GM18502 (cell line): ENCODE measurements around the gene DNAJA1.
A peak's percentile ranks its signal among the peaks of the same experiment; 100 is the strongest.

ENCODE experiments used
- ATAC-seq: cut with Tn5 transposase; IDR thresholded peaks from one replicate; pipeline ENCODE4 v1.9.1; 2021; ENCODE audit warnings: mild to moderate bottlenecking; ENCODE audit not compliant: unreplicated experiment, poor library complexity

Gene DNAJA1

GRCh38 chr9:33025572-33026342 lies 684 bp downstream of the DNAJA1 start:
- peak; percentile 47 for ATAC-seq

DNA sequence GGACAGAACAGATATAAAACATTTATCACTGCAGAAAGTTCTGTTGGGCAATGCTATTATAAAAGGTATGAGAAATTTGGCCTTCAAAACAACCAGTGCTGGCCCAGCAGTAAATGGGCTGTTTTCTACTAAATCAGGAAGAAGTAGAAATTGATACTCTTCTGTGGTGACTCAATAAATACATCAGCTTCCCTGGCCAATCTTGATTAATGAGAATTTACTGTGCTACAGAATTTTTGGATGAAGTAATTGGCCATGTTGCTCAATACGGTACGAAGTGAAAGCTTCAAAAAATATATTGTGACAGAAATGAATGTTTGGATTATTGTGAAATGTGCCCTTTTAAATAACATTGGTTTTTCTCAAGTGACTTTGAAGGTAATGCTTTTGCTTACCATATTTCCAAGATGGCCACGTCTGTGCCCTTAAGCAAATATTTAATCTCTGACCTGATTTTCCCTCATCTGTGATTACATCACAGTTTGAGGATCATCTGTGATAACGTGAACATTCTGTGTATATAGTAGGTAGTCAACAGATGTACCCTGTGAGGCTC lies 4.2 kb downstream of the DNAJA1 start:
- no peak for ATAC-seq

GRCh38 chr9:33030285-33030684 lies 5.2 kb downstream of the DNAJA1 start:
- no peak for ATAC-seq

DNA sequence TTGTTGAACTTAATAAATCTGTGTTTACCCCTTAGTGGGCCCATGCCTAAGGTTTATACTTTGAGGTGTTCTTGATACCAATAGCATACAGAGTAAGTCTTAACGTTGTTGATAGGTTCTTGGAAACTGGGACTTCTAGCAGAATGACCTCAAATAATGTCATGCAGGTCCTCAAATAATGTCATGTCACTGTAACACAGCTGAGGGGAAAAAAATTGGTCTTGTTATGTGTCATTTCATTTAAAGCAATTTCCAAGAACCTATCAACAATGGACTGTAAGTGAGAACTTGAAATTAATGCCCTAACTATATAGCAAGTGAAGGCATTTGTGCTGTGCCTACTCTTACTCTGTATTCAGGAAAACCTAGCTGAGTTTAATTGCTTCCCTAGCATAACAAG lies 7.2 kb downstream of the DNAJA1 start:
- ATAC-seq = no peak

DNA sequence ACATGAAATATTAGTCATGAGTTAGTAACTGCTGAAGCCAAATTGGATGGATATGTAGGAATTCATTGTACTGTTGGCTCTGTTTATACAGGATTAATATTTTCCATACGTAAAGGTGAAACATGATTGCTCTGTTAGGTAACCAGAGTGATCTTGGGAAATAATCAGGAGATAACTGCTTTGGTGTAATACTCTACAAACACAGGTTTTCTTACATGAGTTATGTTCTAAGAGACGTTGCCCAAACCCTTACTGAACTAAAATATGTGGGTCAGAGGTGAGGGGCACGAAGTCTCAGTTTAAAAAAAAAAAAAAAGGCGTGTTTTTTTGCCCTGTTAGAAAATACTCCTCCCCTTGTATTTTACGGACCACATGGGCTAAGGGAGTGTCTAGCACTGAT lies 7.8 kb downstream of the DNAJA1 start:
- ATAC-seq = no peak

DNA sequence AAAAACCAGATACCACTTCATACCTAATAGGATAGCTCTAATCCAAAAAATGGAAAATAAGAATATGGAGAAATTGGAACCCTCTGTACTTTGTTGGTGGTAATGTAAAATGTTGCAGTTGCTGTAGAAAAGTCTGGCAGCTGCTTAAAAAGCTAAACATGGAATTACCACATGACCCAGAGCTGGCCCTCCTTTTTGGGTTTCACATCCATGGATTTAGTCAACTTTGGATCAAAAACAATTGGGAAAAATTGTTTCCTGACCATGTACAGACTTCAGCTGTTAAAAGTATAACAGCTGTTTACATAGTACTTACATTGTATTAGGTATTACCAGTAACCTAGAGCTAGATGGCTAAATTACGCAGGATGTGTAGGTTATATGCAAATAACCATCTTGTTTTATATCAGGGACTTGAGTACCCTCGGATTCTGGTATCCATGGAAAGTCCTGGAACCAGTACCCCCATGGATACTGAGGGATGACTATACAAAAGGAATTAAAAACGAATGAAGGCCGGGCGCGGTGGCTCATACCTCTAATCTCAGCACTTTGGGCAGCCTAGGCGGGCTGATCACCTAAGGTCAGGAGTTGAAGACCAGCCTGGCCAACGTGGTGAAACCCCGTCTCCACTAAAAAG lies 15.8 kb downstream of the DNAJA1 start:
- no peak for ATAC-seq

- ATAC-seq = no peak
These were observed 16.5 kb downstream of the DNAJA1 start for GRCh38 chr9:33041432-33042188.

- no peak for ATAC-seq
These were observed 17.4 kb downstream of the DNAJA1 start for GRCh38 chr9:33042473-33042872.

- ATAC-seq = no peak
These were observed 18.6 kb downstream of the DNAJA1 start for GRCh38 chr9:33043671-33044070.

- ATAC-seq = peak; percentile 89
These were observed 19.1 kb downstream of the DNAJA1 start for GRCh38 chr9:33044162-33044673.

GRCh38 chr9:33044677-33045282 lies 19.7 kb downstream of the DNAJA1 start:
- no peak for ATAC-seq

- ATAC-seq = no peak
These were observed 21.0 kb downstream of the DNAJA1 start for GRCh38 chr9:33046061-33046460.

DNA sequence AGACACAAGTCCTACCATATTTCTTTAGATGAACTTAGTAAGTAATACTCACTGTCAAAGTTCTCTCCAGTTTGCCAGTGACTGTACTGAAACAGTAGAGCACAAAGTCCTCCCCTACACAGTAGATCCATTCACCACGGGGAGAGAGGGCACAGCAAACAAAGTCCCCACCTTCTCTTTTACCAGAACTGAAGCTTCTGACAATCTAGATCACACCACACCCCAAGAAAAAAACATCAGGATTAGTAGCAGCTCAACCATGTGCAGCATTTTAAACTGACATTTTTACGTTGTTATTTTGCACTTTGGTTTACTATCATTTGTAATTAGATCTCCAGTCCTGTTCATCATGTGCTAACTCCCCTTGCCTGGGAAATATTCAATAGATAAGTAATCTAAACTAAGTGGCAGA lies 23.0 kb downstream of the DNAJA1 start:
- ATAC-seq = no peak

DNA sequence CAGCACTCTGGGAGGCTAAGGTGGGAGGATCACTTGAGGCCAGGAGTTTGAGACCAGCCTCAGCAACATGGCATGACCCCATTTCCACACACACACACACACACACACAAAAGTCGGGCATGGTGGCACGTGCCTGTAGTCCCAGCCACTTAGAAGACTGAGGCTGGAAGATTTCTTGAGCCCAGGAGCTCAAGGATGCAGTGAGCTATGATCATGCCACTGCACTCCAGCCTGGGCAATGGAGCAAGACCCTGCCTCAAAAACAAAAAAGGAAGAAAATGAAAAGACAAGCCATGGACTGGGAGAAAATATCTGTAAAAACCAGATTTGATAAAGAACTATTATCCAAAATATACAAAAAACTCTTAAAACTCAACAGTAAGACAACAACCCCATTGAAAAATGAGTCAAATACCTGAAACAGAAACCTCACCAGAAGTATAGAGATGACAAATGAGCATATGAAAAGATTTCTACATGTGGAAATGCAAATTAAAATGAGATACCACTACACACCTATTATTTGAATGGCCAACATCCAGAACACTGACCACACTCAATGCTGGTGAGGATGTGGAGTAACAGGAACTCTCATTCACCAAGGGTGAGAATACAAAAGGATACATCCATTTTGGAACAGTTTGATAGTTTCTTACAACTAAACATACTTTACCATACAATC lies 24.7 kb downstream of the DNAJA1 start:
- ATAC-seq = peak; percentile 86

- ATAC-seq = no peak
These were observed 26.1 kb downstream of the DNAJA1 start for GRCh38 chr9:33051144-33051543.

DNA sequence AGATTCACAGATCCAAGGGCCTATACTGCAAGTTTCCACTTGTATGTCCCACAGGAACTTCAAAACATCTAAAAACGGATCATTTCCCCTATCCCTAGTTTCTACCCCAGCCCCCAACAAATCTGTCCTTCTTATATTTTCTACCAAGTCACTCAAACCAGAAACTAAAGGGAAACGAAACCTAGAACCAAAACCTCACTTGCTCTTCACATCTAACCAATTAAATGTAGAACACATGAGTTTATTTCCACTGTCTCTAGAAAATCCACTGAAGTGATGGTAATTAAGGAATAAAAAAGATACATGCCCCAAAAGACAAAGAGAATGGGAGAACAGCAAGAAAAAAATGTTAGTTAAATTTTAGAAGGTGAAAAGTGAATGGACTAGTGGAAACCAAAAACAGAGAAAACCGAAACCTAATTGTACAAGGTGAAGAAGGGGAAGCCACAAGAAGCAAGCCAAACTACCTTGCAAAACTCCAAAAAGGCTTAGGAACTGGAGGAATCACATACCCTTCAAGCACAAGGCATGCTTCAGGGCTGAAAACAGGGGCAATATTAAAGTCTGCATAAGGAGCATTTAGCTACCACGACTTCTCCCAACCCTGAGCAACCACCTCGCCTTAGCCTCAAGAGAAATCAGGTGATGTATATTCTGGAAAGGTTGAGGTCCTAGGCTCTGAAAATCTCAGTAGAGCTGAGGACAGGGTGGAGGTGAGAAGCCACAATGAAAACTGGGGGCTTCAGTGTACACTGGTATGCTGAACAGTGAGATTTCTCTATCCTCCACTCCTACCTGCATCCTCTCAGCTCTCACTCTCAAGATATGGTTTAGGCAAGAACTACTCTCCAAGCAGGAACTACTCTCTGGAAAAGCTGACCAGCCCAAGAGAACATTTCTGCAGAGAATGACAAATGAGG lies 40.3 kb downstream of the DNAJA1 start:
- ATAC-seq = peak; percentile 87

DNA sequence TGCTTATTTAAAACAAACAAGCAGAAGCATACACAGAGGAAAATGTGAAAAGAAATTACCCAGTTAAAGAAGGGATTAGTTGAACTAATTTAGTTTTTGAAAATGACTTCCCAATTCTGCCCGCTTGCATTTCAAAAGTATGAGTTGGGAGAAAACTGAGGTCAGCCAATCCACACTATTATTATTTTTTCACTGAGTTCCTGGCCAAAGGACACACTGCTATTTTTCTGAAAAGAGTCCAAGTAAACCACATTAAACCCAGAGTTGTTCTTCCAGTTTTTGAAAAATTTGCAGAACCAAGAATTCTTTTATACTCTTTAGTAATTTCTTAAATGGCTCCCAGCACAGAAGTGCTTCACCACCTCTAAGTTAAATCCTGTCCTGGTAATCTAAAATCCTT lies 43.9 kb downstream of the DNAJA1 start:
- no peak for ATAC-seq

DNA sequence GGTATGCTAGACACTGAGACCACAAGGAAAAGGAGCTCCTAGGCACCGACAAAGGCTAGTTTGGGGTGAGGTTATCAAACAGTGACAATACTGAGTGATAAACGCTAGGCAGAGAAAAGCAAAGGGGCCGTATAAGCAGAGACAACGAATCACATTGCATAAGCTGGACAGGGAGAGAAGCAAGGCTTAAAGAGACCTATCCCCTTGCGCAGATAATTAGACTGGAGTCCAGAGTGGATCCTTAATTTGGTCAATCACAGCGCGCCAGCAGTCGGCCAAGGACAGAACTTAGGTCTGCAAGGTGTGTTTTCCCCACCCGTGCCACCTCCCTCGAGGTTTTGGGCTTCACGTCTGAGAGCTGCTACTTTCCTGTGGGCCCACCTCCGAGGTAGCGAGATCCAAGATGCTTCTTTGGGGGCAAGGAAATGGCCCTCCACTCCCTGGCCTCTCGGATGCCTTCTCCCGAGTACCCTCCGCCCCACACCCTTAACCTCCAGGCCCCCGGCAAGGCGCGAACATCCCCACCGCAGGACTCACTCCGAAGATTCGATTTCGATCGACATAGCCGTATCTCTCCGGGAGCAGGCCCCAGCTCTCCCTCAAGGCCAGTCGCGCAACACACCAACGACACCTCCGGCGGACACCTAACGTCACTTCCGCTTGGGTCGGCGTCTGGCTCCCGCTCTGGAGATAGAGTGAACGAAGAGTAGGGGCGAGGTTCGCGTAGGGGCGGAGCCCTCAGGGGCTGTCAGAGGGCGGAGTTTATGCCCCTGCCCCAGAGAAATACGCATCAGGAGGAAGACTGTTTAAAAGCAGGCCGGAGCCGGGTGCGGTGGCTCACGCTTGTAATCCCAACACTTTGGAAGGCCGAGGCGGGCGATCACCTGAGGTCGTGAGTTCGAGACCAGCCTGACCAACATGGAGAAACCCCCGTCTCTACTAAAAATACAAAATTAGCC lies 51.3 kb downstream of the DNAJA1 start, which contains the start of gene SMU1:
Gene SMU1 (minus strand): TSS at position 629 of the 959 bp plus-strand sequence. CDS start 66 bp downstream, at position 563.
- peak; percentile 99 for ATAC-seq
